Esophagus squamous epithelium (tissue), 5 donors: ENCODE measurements around the gene SLA2. TPM values are rescaled to one million over a fixed set of nuclear protein-coding genes. Genes with fewer than 3 reads are reported as not detected.

Experiments used
- DNase-seq: peaks from one replicate; lab custom pipeline; 2025; lab: John Stamatoyannopoulos, UW
- H3K27ac ChIP-seq, 4 donors: fragments of 200-600 bp; sonication (generic); one replicate each; pipeline ENCODE4 v1.5.1; 2016 to 2019; ENCODE audit warnings: mild to moderate bottlenecking in 1 of 4
- H3K27me3 ChIP-seq, 4 donors: fragments of 200-600 bp; sonication (generic); 1 replicate in 3 of 4; 2 replicates in 1 of 4; pipeline versions ENCODE4 v1.5.1 to v1.6.0; 2017 to 2021; ENCODE audit warnings: antibody characterized with exemption in 1 of 4
- H3K36me3 ChIP-seq, 3 donors: fragments of 200-600 bp; sonication (generic); one replicate each; pipeline ENCODE4 v1.5.1; 2016 to 2019
- H3K4me1 ChIP-seq, 3 donors: fragments of 200-600 bp; sonication (generic); one replicate each; pipeline ENCODE4 v1.5.1; 2017 to 2019
- H3K4me3 ChIP-seq, 4 donors: fragments of 200-600 bp; sonication (generic); 1 replicate in 3 of 4; 2 replicates in 1 of 4; pipeline ENCODE4 v1.5.1; 2016 to 2019; ENCODE audit warnings: mild to moderate bottlenecking in 2 of 4, moderate library complexity in 1 of 4
- H3K9me3 ChIP-seq, 3 donors: fragments of 200-600 bp; sonication (generic); one replicate each; pipeline ENCODE4 v1.5.1; 2016 to 2019
- CTCF ChIP-seq, 6 experiments: fragments of 450-650 bp in 4 of 6; fragments of 200-600 bp in 2 of 6; sonication (generic) in 2 of 6; IDR thresholded peaks; one replicate each; pipeline ENCODE4 v1.5.1; 2016 to 2019; ENCODE audit warnings: antibody characterized with exemption in 6 of 6, mild to moderate bottlenecking in 4 of 6, moderate library complexity in 4 of 6
- POLR2A ChIP-seq, 4 donors: fragments of 450-650 bp; IDR thresholded peaks; one replicate each; pipeline ENCODE4 v1.6.1; 2017; ENCODE audit warnings: antibody characterized with exemption in 4 of 4, mild to moderate bottlenecking in 4 of 4, moderate library complexity in 3 of 4
- WGBS, 2 donors: methylation state at CpG; one replicate each; pipeline ENCODE4 v1.1.5; 2018; 5-methylcytosine and 5-hydroxymethylcytosine counted together
- intact Hi-C: fragments of 100-400 bp; cut with DNase I; formaldehyde crosslinking; loops from one replicate; pipeline ENCODE4 v1.15.0; 2022
- total RNA-seq, 4 donors: library from RNA; depleted of rRNA; stranded (reverse); fragments of >200 nt; gene quantifications; one replicate each; pipeline ENCODE4 v1.1.0, GENCODE V29; 2016
- donor health status: DM: yes; HTN: yes; CAD: no.

SLA2 gene
- total RNA-seq, 4 donors from 2014 or later: 0.11 to 1.9 (median 0.61) TPM; not detected in 1

GRCh38 chr20:36578356-36579041 is 67.5 kb downstream of the SLA2 start:
- TF ChIP-seq CTCF (IDR thresholded peaks at IDR 0.05): no peak
- no peak for TF ChIP-seq POLR2A (IDR thresholded peaks at IDR 0.05)
- peaks cover 0 to 47% (median 12%) of the 10 kb centered on the region in 3 donors for H3K36me3 ChIP-seq
- 92 to 94% methylated on average over 14 of the region's 15 CpGs for WGBS, 2 donors

GRCh38 chr20:36576081-36576445 is 69.9 kb downstream of the SLA2 start:
- Histone ChIP-seq H3K4me3 (no peak overlapping the region), H3K4me1 (peaks cover 10 to 49% (median 17%) of the 10 kb centered on the region in 3 donors), H3K27me3 (peaks cover 0 to 42% (median 0%) of the 10 kb centered on the region in 4 donors), H3K9me3 (no peaks in the 10 kb centered on the region), H3K36me3 (peaks cover 0 to 29% (median 12%) of the 10 kb centered on the region in 3 donors), H3K27ac (peak overlapping the region in 1 of 4 donors; percentile 91)
- 41 to 73% methylated on average over 1 of the region's 1 CpG for WGBS, 2 donors
- no peak for DNase-seq
- intact Hi-C loops: no loop called here
- TF ChIP-seq CTCF (IDR thresholded peaks at IDR 0.05): no peak
- TF ChIP-seq POLR2A (IDR thresholded peaks at IDR 0.05): no peak

More at GRCh38 chr20:36578356-36579041, 67.5 kb downstream of the SLA2 start:
- no peak for DNase-seq
- H3K27ac ChIP-seq: no peak overlapping the region
- no peaks in the 10 kb centered on the region for H3K9me3 ChIP-seq
- intact Hi-C loops: no loop called here
- H3K4me1 ChIP-seq: peaks cover 1 to 36% (median 17%) of the 10 kb centered on the region in 3 donors
- H3K27me3 ChIP-seq: peaks cover 0 to 49% (median 0%) of the 10 kb centered on the region in 4 donors
- no peak overlapping the region for H3K4me3 ChIP-seq

GRCh38 chr20:36574366-36575135 is 71.4 kb downstream of the SLA2 start:
- H3K4me3 ChIP-seq: peak overlapping the region; percentile 47 to 89 (median 80)
- WGBS, 2 donors: 1% methylated on average over 13 to 18 of the region's 69 CpGs
- DNase-seq: no peak

GRCh38 chr20:36573798-36574365 is 72.1 kb downstream of the SLA2 start:
- no peak for TF ChIP-seq CTCF (IDR thresholded peaks at IDR 0.05)
- no peak for TF ChIP-seq POLR2A (IDR thresholded peaks at IDR 0.05)
- peak overlapping the region; percentile 82 to 95 (median 92) for H3K27ac ChIP-seq
- peaks cover 0 to 35% (median 0%) of the 10 kb centered on the region in 4 donors for H3K27me3 ChIP-seq
- peaks cover 0 to 7% (median 0%) of the 10 kb centered on the region in 3 donors for H3K36me3 ChIP-seq
- H3K9me3 ChIP-seq: no peaks in the 10 kb centered on the region
- DNase-seq: no peak
- intact Hi-C loops: no loop called here
- peak overlapping the region; percentile 47 to 89 (median 80) for H3K4me3 ChIP-seq
- H3K4me1 ChIP-seq: peaks cover 10 to 49% (median 17%) of the 10 kb centered on the region in 3 donors
- 0% methylated on average over 2 to 8 of the region's 53 CpGs for WGBS, 2 donors

More at GRCh38 chr20:36574366-36575135, 71.4 kb downstream of the SLA2 start:
- Histone ChIP-seq H3K4me1 (peaks cover 10 to 49% (median 17%) of the 10 kb centered on the region in 3 donors), H3K9me3 (no peaks in the 10 kb centered on the region), H3K27me3 (peaks cover 0 to 35% (median 0%) of the 10 kb centered on the region in 4 donors), H3K27ac (peak overlapping the region; percentile 82 to 95 (median 92)), H3K36me3 (peaks cover 0 to 13% (median 2%) of the 10 kb centered on the region in 3 donors)
- no peak for TF ChIP-seq POLR2A (IDR thresholded peaks at IDR 0.05)
- TF ChIP-seq CTCF (IDR thresholded peaks at IDR 0.05): no peak
- intact Hi-C loops: no loop called here
